ENCODE measurements around the gene PRRX1.

PRRX1 gene

DNA sequence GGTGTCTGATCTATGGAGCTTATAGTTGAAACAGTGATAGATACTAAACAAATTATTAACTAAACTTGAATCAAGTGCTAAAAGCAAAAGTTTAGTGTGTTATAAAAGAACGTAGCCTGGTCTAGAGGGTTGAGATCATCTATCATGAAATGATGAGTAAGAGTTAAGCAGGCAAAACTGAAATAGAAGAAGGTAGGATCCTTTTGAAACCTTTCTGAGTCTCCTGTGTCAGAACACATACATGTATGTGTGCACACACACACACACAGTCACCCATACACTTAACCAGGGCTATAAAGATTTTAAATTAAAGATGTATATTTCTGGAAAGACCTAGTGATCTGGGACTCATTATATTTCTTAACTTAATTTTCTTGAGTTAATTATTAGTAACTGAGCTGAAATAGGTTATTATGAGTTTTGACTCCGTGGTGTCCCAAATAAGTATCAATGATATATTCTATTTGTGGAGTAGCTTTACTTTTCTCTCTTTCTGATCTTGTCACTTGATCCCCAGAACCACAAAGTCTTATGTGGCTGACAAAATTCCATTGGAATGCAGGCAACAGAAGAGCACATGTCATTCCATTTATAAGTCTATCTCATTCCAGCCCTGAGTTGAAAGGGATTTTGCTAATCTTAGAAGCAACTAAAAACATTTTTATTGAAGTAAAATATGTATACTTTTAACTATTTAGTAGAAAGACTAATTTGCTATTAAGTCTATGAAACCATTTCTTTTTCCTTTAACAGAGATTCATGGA lies 70.7 kb downstream of the PRRX1 start:
- TF ChIP-seq, protein P1, sequence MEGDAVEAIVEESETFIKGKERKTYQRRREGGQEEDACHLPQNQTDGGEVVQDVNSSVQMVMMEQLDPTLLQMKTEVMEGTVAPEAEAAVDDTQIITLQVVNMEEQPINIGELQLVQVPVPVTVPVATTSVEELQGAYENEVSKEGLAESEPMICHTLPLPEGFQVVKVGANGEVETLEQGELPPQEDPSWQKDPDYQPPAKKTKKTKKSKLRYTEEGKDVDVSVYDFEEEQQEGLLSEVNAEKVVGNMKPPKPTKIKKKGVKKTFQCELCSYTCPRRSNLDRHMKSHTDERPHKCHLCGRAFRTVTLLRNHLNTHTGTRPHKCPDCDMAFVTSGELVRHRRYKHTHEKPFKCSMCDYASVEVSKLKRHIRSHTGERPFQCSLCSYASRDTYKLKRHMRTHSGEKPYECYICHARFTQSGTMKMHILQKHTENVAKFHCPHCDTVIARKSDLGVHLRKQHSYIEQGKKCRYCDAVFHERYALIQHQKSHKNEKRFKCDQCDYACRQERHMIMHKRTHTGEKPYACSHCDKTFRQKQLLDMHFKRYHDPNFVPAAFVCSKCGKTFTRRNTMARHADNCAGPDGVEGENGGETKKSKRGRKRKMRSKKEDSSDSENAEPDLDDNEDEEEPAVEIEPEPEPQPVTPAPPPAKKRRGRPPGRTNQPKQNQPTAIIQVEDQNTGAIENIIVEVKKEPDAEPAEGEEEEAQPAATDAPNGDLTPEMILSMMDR (IDR thresholded peaks at IDR 0.05): no peak
- H3K9me3 ChIP-seq: no peaks in the 10 kb centered on the region
- H3K4me1 ChIP-seq (ENCODE audit: control insufficient read depth in 1 of 2, insufficient read depth in 1 of 2, low read depth in 1 of 2, low read length in 1 of 2): no peaks in the 10 kb centered on the region
- H3K36me3 ChIP-seq: no peaks in the 10 kb centered on the region
- no peak overlapping the region for H3K4me3 ChIP-seq (ENCODE audit: low read depth in 1 of 2, low read length in 1 of 2)
- no peak overlapping the region for H3K27ac ChIP-seq
- H3K27me3 ChIP-seq: no peaks in the 10 kb centered on the region

DNA sequence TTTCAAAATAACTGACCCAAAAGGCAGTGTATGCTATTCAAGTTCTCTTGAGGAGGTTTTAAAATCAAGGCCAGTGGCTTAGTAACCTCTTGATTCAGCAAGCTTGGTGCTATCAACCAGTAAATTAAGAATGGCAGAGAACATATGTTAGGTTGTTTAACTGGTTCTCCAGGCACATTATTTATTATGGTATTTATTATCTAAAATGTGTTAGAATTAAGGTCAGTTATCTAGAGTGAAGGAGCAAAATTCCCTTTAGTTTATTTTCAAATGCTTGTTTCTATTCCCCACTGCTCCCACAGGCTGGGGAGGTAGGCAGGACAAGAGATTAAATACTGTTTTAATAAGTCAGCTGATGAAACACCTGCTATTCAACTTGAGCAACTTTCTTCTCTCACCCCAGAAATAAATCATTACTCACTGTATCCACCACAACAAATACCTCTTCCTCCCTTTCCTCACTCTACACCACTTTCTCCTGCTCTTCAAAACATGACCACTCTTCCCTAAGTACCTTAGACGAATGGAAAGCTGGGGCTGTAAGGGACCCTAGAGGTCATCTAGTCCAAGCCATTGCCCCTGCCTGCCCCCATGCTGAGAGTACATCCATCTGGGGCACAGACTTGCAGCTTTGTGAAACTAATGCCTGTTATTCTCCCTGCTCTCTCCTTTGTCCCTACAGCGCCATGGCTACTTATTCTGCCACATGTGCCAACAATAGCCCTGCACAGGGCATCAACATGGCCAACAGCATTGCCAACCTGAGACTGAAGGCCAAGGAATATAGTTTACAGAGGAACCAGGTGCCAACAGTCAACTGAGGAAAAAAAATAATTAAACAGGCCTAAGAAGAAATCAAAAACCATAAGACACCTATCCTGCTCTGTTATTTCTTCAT lies 71.7 kb downstream of the PRRX1 start:
- Histone ChIP-seq H3K27ac (no peak overlapping the region), H3K36me3 (no peaks in the 10 kb centered on the region), H3K4me3 (ENCODE audit: low read depth in 1 of 2, low read length in 1 of 2) (no peak overlapping the region), H3K27me3 (no peaks in the 10 kb centered on the region), H3K4me1 (ENCODE audit: control insufficient read depth in 1 of 2, insufficient read depth in 1 of 2, low read depth in 1 of 2, low read length in 1 of 2) (no peaks in the 10 kb centered on the region), H3K9me3 (no peaks in the 10 kb centered on the region)
- TF ChIP-seq, protein P1 (IDR thresholded peaks at IDR 0.05): no peak

DNA sequence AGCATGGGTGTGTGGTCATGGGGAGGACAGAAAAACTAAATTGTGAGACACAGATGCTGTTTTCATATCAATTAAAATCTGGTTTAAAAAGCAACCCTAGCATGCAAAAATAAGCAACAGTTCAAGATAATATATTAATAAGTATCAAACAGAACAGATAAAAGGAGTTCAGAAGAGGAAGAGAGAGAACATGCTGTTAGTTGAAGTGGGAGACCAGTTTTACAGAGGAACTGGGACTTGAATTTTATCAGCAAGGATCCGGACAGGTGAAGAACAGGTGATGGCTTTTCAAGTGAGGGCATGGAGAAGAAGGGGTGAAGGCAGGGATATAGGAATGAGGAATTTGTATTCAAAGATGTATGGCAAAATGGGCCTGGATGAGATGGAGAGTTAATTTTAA lies 75.9 kb downstream of the PRRX1 start:
- TF ChIP-seq, protein P1 (IDR thresholded peaks at IDR 0.05): no peak
- Histone ChIP-seq H3K36me3 (no peaks in the 10 kb centered on the region), H3K27ac (no peak overlapping the region), H3K4me1 (ENCODE audit: control insufficient read depth in 1 of 2, insufficient read depth in 1 of 2, low read depth in 1 of 2, low read length in 1 of 2) (no peaks in the 10 kb centered on the region), H3K9me3 (no peaks in the 10 kb centered on the region), H3K27me3 (no peaks in the 10 kb centered on the region), H3K4me3 (ENCODE audit: low read depth in 1 of 2, low read length in 1 of 2) (no peak overlapping the region)

DNA sequence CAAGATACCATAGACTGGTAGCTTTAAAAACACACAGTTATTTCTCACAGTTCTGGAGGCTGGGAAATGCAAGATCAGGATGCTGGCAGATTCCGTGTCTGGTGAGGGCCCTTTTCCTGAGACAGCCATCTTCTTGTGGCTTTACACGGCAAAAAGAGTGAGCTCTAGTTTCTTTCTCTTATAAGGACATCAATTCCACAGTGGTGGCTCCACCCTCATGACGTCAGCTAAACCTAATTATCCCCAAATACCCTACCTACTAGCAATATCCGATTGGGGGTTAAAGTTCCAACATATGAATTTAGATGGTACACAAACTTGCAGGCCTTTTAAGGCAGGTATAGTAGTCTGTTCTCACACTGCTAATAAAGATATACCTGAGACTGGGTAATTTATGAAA lies 77.7 kb downstream of the PRRX1 start:
- Histone ChIP-seq H3K4me1 (ENCODE audit: control insufficient read depth in 1 of 2, insufficient read depth in 1 of 2, low read depth in 1 of 2, low read length in 1 of 2) (no peaks in the 10 kb centered on the region), H3K4me3 (ENCODE audit: low read depth in 1 of 2, low read length in 1 of 2) (no peak overlapping the region), H3K27ac (no peak overlapping the region), H3K36me3 (no peaks in the 10 kb centered on the region), H3K27me3 (no peaks in the 10 kb centered on the region), H3K9me3 (no peaks in the 10 kb centered on the region)
- TF ChIP-seq, protein P1 (IDR thresholded peaks at IDR 0.05): no peak

- Histone ChIP-seq H3K9me3 (no peaks in the 10 kb centered on the region), H3K4me3 (ENCODE audit: low read depth in 1 of 2, low read length in 1 of 2) (no peak overlapping the region), H3K27ac (no peak overlapping the region), H3K27me3 (no peaks in the 10 kb centered on the region), H3K36me3 (no peaks in the 10 kb centered on the region), H3K4me1 (ENCODE audit: control insufficient read depth in 1 of 2, insufficient read depth in 1 of 2, low read depth in 1 of 2, low read length in 1 of 2) (no peaks in the 10 kb centered on the region)
- TF ChIP-seq, protein P1 (IDR thresholded peaks at IDR 0.05): no peak
These were observed 78.7 kb downstream of the PRRX1 start for GRCh38 chr1:170742600-170742999.

Measured in neutrophil (primary cell).